NT2/D1 (cell line): Measurements from ENCODE around the gene SGSM1.

ENCODE experiments used
- DNase-seq: peaks from one replicate; pipeline ENCODE4 v3.0.0-alpha.2; 2011; ENCODE audit warnings: low read depth, low spot score
- H3K27me3 ChIP-seq: 2 replicates; pipeline ENCODE4 v1.6.0; 2011; ENCODE audit warnings: mild to moderate bottlenecking; ENCODE audit not compliant: insufficient read length, insufficient read depth
- H3K36me3 ChIP-seq: 2 replicates; pipeline ENCODE4 v1.6.1; 2011; ENCODE audit warnings: mild to moderate bottlenecking, low read length, mixed read lengths; ENCODE audit not compliant: insufficient read depth, insufficient read length
- H3K4me1 ChIP-seq: 2 replicates; pipeline ENCODE4 v1.5.1; 2011; ENCODE audit not compliant: insufficient read depth, insufficient read length
- H3K4me3 ChIP-seq: 2 replicates; pipeline ENCODE4 v1.5.1; 2011; ENCODE audit warnings: low read depth; ENCODE audit not compliant: insufficient read length
- H3K9ac ChIP-seq: 2 replicates; pipeline ENCODE4 v1.6.0; 2011; ENCODE audit warnings: low read depth; ENCODE audit not compliant: insufficient read length
- H3K9me3 ChIP-seq: 2 replicates; pipeline ENCODE4 v1.5.1; 2011; ENCODE audit warnings: mild to moderate bottlenecking, low read length; ENCODE audit not compliant: insufficient read depth
- SUZ12 ChIP-seq: IDR thresholded peaks from 2 replicates; pipeline ENCODE4 v1.6.1; 2011; ENCODE audit not compliant: insufficient read length, insufficient read depth; ENCODE audit errors: extremely low read depth
- YY1 ChIP-seq: IDR thresholded peaks from 2 replicates; pipeline ENCODE4 v1.6.1; 2011; ENCODE audit not compliant: insufficient read length, insufficient read depth
- ZNF274 ChIP-seq: IDR thresholded peaks from 2 replicates; pipeline ENCODE4 v1.6.1; 2011; ENCODE audit warnings: mild to moderate bottlenecking, low read depth, low read length

SGSM1 gene

DNA sequence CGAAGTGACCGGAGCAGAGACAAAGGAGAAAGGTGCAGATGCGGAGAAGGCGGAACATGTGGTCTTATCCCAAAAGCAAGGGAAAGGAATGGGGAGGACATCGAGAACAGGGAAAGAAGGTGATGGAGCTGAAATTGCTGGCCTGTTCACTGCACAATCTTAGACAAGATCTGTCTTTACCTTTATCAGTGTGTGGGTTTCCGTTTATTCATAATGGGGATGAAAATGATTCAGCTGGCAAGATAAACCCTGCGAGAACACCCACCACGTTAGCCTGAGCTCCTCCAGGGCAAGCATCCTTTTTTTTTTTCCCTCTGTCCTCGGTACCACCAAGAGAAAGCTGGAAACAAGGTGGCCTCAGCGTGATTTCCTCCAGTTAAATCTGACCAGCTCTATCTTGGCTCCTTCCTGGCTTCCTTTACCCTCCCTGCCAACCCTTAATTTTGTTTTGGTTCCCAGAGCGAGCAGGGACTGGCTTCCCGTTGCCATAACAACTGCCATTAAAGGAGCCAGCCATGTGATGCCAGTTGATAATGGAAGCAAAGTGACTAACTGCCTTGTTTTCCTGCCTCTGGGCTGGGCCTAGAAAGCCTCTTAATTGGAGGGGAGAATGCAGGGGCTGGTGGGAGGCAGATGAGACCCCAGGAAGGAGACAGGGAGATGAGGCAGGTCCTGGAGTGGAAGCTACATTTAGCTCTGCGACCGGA is 4.2 kb downstream of the SGSM1 start:
- H3K27me3 ChIP-seq, result no peaks in the 10 kb centered on the region
- H3K4me3 ChIP-seq, result no peak overlapping the region
- H3K9ac ChIP-seq, result no peak overlapping the region
- no peaks in the 10 kb centered on the region for H3K9me3 ChIP-seq
- peak; percentile 36 for DNase-seq
- TF ChIP-seq SUZ12 (no peak), YY1 (no peak), ZNF274 (no peak)
- H3K4me1 ChIP-seq, result no peaks in the 10 kb centered on the region
- H3K36me3 ChIP-seq, result no peaks in the 10 kb centered on the region

GRCh38 chr22:24812950-24813775 is 7.2 kb downstream of the SGSM1 start:
- Histone ChIP-seq H3K4me1 (no peaks in the 10 kb centered on the region), H3K9ac (no peak overlapping the region)
- no peak for TF ChIP-seq SUZ12
- TF ChIP-seq ZNF274, result no peak
- TF ChIP-seq YY1, result no peak

DNA sequence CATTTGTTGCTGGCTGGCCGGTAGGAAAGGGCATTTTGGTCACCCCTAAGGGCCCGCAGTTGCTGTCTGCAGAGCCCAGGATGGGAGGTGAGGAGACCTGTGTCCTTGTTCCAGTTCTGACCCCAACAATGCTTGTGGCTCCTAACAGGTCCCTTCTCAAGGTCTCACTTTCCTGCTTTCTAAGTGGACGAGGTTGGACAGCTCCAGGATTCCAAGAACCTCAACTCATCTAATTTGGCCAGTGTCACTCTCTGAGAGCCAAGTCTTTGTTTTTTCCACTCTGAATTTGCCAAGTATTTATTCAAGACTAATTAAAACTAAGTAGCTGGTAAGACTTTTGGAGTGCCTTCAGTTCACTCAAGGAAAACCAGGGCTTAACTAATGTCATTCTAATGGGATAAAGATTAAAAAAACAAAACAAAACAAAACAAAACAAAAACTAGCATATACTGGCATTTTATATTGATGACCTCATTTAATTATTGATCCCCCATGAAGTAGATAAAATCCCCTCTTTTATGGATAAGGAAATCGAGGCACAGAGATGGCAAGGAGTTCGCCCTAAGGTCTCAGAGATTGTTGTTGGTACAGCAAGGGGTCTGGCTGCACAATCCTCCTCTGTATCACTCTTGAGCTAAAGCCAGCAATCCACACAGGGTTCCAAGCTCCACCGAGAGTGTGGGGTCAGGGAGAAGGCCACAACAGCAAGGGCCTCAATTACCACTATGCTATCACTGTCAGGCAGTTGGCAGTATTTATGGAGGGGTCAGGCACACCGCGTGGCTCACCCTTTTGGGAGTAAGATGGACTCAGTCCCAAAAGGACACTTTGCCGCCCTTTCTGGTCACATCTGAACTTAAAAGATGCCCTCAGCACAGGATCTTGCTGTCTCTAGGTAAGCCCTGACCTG is 8.1 kb downstream of the SGSM1 start:
- no peaks in the 10 kb centered on the region for H3K9me3 ChIP-seq
- H3K4me3 ChIP-seq, result no peak overlapping the region
- TF ChIP-seq ZNF274 (no peak), SUZ12 (no peak), YY1 (no peak)
- H3K27me3 ChIP-seq, result no peaks in the 10 kb centered on the region
- H3K9ac ChIP-seq, result no peak overlapping the region
- no peaks in the 10 kb centered on the region for H3K4me1 ChIP-seq
- no peak for DNase-seq
- no peaks in the 10 kb centered on the region for H3K36me3 ChIP-seq

More at GRCh38 chr22:24812950-24813775, 7.2 kb downstream of the SGSM1 start:
- DNase-seq, result no peak
- no peaks in the 10 kb centered on the region for H3K9me3 ChIP-seq
- H3K27me3 ChIP-seq, result no peaks in the 10 kb centered on the region
- H3K36me3 ChIP-seq, result no peaks in the 10 kb centered on the region
- H3K4me3 ChIP-seq, result no peak overlapping the region

GRCh38 chr22:24816806-24817205 is 10.8 kb downstream of the SGSM1 start:
- DNase-seq, result no peak
- Histone ChIP-seq H3K27me3 (no peaks in the 10 kb centered on the region), H3K36me3 (no peaks in the 10 kb centered on the region), H3K4me1 (peaks cover 4% of the 10 kb centered on the region), H3K4me3 (no peak overlapping the region), H3K9me3 (no peaks in the 10 kb centered on the region), H3K9ac (no peak overlapping the region)
- TF ChIP-seq ZNF274 (no peak), SUZ12 (no peak), YY1 (no peak)

DNA sequence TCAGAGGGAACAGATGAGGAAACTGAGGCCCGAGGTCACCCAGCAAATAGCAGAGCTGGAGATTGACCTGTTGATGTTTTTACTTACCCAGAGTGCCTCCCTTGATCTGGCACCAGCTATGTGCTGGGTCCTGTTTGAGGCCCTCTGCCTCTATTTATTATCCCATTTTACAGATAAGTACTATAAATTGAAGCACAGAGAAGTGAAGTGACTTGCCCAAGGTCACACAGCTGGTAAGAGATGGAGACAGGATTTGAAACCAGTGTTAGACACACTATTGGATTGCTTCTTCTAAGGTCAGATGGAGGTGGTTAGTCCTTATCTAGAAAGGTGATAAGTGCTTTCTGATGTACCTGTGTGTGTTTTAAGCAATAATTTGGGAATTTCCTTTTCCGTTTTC is 13.5 kb downstream of the SGSM1 start:
- TF ChIP-seq YY1 (no peak), ZNF274 (no peak), SUZ12 (no peak)
- H3K9ac ChIP-seq, result no peak overlapping the region
- H3K27me3 ChIP-seq, result no peaks in the 10 kb centered on the region
- H3K9me3 ChIP-seq, result no peaks in the 10 kb centered on the region
- peaks cover 4% of the 10 kb centered on the region for H3K4me1 ChIP-seq
- no peak overlapping the region for H3K4me3 ChIP-seq
- DNase-seq, result no peak
- no peaks in the 10 kb centered on the region for H3K36me3 ChIP-seq

DNA sequence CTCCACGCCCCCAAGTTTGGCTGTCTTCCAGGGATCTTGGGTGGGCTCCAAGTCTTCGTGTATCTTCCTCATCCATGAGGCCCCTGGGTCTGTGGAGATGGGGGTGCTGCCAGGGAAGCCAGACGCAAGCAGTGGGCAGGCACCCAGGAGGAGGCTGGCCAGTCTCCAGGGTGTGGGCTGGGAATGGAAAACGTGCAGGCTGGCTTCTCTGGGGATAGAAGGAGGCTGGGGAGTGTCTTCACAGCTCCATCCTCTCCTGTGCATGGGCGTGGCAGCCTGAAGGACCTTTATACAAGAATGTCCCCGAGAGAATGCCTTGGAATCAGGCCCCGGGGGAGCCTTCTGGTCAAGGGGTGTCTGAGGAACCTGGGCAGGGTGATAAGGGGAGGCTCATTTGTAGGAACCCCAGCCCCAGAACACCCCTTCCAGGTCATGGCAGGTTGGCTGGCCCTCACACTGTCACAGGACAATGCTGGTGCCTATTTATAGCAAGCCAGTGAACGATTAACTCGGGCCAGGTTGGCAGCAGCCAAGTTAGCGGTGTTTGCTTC is 14.0 kb downstream of the SGSM1 start:
- Histone ChIP-seq H3K36me3 (no peaks in the 10 kb centered on the region), H3K4me1 (peaks cover 4% of the 10 kb centered on the region), H3K4me3 (no peak overlapping the region), H3K9me3 (no peaks in the 10 kb centered on the region), H3K27me3 (no peaks in the 10 kb centered on the region), H3K9ac (no peak overlapping the region)
- no peak for TF ChIP-seq YY1
- no peak for DNase-seq

DNA sequence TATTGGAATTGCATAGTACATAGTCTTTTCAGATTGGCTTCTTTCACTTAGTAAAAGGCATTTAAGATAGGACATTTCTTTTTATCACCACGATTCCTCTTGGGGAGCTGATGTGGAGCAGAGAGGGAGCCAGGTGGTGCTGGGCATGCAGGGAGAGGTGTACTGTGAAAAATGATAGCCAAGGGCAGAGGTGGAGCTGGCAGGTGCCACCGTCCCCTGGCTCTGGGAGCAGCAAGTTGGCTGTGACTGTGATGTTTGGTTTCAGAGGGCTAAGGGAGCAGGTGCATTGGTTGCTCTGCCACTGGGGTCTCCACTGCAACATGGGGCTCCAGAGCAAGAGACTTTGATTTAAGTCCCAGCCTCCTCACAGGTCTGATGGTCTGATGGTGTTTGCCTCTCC is 16.5 kb downstream of the SGSM1 start:
- H3K36me3 ChIP-seq, result no peaks in the 10 kb centered on the region
- no peaks in the 10 kb centered on the region for H3K9me3 ChIP-seq
- H3K4me1 ChIP-seq, result peaks cover 5% of the 10 kb centered on the region
- no peak overlapping the region for H3K4me3 ChIP-seq
- no peak overlapping the region for H3K9ac ChIP-seq
- no peak for DNase-seq
- no peaks in the 10 kb centered on the region for H3K27me3 ChIP-seq
- TF ChIP-seq YY1, result no peak
- no peak for TF ChIP-seq SUZ12
- TF ChIP-seq ZNF274, result no peak
